Left ventricle myocardium inferior (tissue), 1 donor: ENCODE measurements around the gene MRPS24. TPM values are rescaled to one million over a fixed set of nuclear protein-coding genes. Genes with fewer than 3 reads are reported as not detected.

Source experiments
- DNase-seq: peaks from one replicate; pipeline ENCODE4 v3.0.0-alpha.2; 2020
- H3K27ac ChIP-seq: fragments of 200-600 bp; replicated peaks from 2 replicates; pipeline ENCODE4 v1.8.0; 2021
- H3K27me3 ChIP-seq: fragments of 200-600 bp; 2 replicates; pipeline ENCODE4 v1.8.0; 2021; ENCODE audit warnings: low read depth
- H3K36me3 ChIP-seq: fragments of 200-600 bp; 2 replicates; pipeline ENCODE4 v1.8.0; 2021
- H3K4me1 ChIP-seq: fragments of 200-600 bp; 2 replicates; pipeline ENCODE4 v1.8.0; 2021
- H3K4me3 ChIP-seq: fragments of 200-600 bp; 2 replicates; pipeline ENCODE4 v1.8.0; 2021; ENCODE audit warnings: mild to moderate bottlenecking, moderate library complexity
- H3K9me3 ChIP-seq: fragments of 200-600 bp; replicated peaks from 2 replicates; pipeline ENCODE4 v1.8.0; 2021
- intact Hi-C: fragments of 100-400 bp; cut with micrococcal nuclease; formaldehyde crosslinking; loops from one replicate; pipeline ENCODE4 v1.11.0; 2022
- total RNA-seq: library from RNA; stranded (reverse); fragmentation: NEBNext Ultra II Directional; extraction: Animal tissue kit (Norgen Biotek cat#: 25700); gene quantifications from one replicate; pipeline ENCODE4 v1.2.1, GENCODE V29; 2021
- TF ChIP-seq, protein P1 (sequence below): fragments of 200-600 bp; IDR thresholded peaks from 2 replicates; pipeline ENCODE4 v1.8.0; 2021; ENCODE audit warnings: antibody characterized with exemption, mild to moderate bottlenecking, borderline replicate concordance
- donor health status: DM: no; HTN: yes; CAD: no; lungs with severe emphysema.

Gene MRPS24
- total RNA-seq, 1 donor from 2014 or later: 167 TPM

GRCh38 chr7:43856316-43856715 is 13.0 kb downstream of the MRPS24 start:
- intact Hi-C loops: no loop called here
- H3K27ac ChIP-seq: no peak overlapping the region
- DNase-seq: no peak

DNA sequence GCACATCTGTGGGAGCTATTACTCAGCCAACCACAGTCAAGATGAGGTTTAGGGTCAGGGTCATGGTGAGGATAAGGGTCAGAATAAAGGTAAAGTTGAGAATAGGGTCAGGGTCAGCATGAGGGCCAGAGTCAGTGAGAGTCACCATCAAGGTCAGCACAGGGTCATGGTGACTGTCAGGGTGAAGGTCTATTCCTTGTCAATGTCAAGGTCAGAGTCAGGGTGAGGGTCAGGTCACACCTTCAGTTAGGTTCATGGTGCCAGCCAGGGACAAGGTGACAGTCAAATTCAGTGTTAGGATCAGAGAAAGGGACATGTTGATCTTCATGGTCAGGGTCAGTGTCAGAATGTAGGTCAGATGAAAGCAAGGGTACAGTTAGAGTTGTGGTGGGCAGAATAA is 14.1 kb downstream of the MRPS24 start:
- Histone ChIP-seq H3K4me1 (no peaks in the 10 kb centered on the region), H3K36me3 (no peaks in the 10 kb centered on the region), H3K27me3 (no peaks in the 10 kb centered on the region), H3K27ac (no peak overlapping the region), H3K4me3 (no peak overlapping the region), H3K9me3 (no peaks in the 10 kb centered on the region)
- no peak for DNase-seq
- intact Hi-C loops: no loop called here
- TF ChIP-seq, protein P1, sequence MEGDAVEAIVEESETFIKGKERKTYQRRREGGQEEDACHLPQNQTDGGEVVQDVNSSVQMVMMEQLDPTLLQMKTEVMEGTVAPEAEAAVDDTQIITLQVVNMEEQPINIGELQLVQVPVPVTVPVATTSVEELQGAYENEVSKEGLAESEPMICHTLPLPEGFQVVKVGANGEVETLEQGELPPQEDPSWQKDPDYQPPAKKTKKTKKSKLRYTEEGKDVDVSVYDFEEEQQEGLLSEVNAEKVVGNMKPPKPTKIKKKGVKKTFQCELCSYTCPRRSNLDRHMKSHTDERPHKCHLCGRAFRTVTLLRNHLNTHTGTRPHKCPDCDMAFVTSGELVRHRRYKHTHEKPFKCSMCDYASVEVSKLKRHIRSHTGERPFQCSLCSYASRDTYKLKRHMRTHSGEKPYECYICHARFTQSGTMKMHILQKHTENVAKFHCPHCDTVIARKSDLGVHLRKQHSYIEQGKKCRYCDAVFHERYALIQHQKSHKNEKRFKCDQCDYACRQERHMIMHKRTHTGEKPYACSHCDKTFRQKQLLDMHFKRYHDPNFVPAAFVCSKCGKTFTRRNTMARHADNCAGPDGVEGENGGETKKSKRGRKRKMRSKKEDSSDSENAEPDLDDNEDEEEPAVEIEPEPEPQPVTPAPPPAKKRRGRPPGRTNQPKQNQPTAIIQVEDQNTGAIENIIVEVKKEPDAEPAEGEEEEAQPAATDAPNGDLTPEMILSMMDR: no peak

More at GRCh38 chr7:43856316-43856715, 13.0 kb downstream of the MRPS24 start:
- TF ChIP-seq, protein P1: no peak
- no peaks in the 10 kb centered on the region for H3K27me3 ChIP-seq
- no peaks in the 10 kb centered on the region for H3K4me1 ChIP-seq
- H3K9me3 ChIP-seq: no peaks in the 10 kb centered on the region
- no peaks in the 10 kb centered on the region for H3K36me3 ChIP-seq
- H3K4me3 ChIP-seq: no peak overlapping the region

- TF ChIP-seq, protein P1: no peak
- Histone ChIP-seq H3K4me1 (no peaks in the 10 kb centered on the region), H3K27ac (no peak overlapping the region), H3K9me3 (no peaks in the 10 kb centered on the region), H3K27me3 (peaks cover 7% of the 10 kb centered on the region), H3K4me3 (no peak overlapping the region), H3K36me3 (no peaks in the 10 kb centered on the region)
- no peak for DNase-seq
- intact Hi-C loops: no loop called here
Measured at GRCh38 chr7:43851805-43852204, 17.5 kb downstream of the MRPS24 start.

DNA sequence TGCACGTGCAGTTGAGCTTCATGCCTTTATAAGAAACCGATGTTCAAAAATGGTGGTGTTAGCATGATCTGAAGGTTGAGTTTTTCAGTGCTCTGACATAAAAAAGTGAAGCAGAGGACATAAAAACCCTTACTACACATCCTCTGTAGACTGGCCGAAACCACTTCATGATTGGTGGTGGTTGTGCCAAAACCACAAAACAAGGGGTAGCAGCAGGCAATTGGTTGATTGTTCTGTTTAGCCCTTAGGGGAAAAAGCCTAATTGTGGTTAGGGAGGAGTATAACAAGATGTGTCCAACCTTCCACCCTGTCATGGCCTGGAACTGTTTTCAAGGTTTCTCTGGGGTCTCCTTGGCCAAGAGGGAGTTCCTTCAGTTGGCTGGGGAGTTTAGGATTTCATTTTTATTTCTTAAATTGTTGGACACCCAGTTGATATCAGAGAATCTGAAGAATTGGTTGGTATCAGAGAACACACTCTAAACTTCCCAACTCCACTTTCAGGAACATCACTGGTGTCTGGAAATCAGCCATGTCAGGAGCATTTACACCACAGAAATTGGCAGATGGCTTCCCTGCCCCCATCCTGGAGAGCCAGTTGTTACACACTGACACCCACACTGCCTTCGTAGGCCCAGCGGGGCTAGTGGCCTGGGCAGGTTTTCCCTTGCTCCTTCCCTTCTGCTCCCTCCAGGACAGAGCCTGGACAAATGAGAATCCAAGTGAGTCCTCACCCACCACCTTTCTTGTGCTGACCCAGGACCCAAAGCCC is 18.8 kb downstream of the MRPS24 start:
- TF ChIP-seq, protein P1: no peak
- intact Hi-C loops: no loop called here
- Histone ChIP-seq H3K9me3 (no peaks in the 10 kb centered on the region), H3K36me3 (no peaks in the 10 kb centered on the region), H3K27me3 (peaks cover 15% of the 10 kb centered on the region), H3K4me3 (no peak overlapping the region), H3K4me1 (no peaks in the 10 kb centered on the region), H3K27ac (no peak overlapping the region)
- no peak for DNase-seq

DNA sequence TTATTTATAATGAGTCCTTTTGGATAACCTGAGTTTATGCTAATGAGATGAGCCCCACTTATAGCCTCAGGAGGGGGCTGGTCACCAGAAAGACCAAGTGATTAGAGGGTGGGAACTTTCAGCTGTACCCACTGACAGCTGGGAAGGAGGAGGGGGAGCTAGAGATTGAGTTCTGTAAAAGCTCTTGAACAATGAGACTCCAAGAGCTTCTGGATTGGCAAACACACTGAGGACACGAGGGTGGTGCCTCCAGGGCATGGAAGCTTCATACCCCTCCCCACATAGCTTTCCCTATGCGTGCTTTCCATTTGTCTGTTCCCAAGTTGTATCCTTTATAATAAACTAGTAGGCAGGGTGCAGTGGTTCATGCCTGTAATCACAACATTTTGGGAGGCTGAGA is 20.3 kb downstream of the MRPS24 start:
- no peaks in the 10 kb centered on the region for H3K4me1 ChIP-seq
- intact Hi-C loops: no loop called here
- no peak overlapping the region for H3K27ac ChIP-seq
- no peaks in the 10 kb centered on the region for H3K36me3 ChIP-seq
- TF ChIP-seq, protein P1: no peak
- no peak overlapping the region for H3K4me3 ChIP-seq
- no peaks in the 10 kb centered on the region for H3K9me3 ChIP-seq
- peaks cover 15% of the 10 kb centered on the region for H3K27me3 ChIP-seq
- DNase-seq: no peak
